Retinal pigment epithelial cell (primary cell): ENCODE results near the gene ATF7IP.

Experiments used
- DNase-seq: peaks from one replicate; pipeline ENCODE4 v3.0.0-alpha.2; 2010; ENCODE audit warnings: low read depth
- H3K4me3 ChIP-seq: 2 replicates; pipeline ENCODE4 v1.5.1; 2011; ENCODE audit warnings: mild to moderate bottlenecking, low read length, control low read depth, moderate library complexity
- TF ChIP-seq, protein P1 (sequence below): conservative IDR thresholded peaks from 2 replicates; pipeline ENCODE4 v1.5.1; 2011; ENCODE audit warnings: low read depth, low read length, control low read depth, inconsistent platforms

ATF7IP gene

DNA sequence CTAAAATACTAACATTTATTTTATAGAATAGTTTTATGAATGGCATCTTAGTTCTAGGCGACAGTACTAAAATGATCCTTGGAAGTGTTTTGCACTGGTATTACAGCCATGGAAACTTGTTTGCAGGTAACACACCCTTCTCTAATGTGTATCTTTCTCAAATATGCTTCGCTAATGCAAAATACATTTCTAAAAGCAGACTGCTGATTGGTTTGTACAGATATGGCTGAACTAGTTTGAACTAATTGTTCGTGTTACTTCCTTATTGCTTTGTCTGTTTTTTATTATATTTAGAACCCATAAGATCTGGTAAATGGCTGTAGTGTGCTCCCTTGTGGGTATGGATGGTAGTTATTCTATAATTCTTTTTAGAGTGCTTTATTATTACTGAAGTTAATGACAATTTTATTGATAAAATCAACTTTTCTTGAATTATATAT, 53.0 kb downstream of the ATF7IP start:
- TF ChIP-seq, protein P1, sequence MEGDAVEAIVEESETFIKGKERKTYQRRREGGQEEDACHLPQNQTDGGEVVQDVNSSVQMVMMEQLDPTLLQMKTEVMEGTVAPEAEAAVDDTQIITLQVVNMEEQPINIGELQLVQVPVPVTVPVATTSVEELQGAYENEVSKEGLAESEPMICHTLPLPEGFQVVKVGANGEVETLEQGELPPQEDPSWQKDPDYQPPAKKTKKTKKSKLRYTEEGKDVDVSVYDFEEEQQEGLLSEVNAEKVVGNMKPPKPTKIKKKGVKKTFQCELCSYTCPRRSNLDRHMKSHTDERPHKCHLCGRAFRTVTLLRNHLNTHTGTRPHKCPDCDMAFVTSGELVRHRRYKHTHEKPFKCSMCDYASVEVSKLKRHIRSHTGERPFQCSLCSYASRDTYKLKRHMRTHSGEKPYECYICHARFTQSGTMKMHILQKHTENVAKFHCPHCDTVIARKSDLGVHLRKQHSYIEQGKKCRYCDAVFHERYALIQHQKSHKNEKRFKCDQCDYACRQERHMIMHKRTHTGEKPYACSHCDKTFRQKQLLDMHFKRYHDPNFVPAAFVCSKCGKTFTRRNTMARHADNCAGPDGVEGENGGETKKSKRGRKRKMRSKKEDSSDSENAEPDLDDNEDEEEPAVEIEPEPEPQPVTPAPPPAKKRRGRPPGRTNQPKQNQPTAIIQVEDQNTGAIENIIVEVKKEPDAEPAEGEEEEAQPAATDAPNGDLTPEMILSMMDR = peak; percentile 39
- DNase-seq = no peak
- peak overlapping the region; percentile 4 for H3K4me3 ChIP-seq

DNA sequence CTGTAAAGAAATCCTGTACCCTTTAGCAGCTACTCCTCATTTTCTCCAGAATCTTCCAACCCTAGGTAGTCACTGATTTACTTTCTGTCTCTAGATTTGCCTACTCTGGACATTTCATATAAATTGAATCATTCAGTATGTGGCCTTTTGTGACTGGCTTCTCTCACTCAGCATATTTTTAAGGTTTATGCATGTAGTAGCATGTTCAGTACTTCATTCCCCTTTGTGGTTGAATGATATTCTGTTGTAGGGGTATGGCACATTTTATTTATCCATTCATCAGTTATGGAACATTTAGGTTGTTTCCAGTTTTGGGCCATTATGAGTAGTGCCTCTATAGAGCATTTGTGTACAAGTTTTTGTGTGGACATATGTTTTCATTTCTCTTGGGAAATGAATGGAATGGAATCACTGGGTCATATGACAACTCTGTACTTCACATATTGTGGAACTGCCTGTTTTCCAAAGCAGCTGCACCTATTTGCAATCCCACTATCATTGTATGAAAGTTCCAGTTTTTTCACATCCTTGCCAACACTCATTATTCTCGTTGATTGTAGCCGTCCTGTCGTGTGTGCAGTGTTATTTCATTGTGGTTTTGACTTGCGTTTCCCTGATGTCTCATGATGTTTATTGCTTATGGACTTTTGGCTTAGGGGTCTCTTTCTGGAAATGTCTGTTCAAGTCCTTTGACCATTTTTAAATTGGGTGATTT, 57.2 kb downstream of the ATF7IP start:
- H3K4me3 ChIP-seq = no peak overlapping the region
- DNase-seq = no peak
- TF ChIP-seq, protein P1 = no peak

DNA sequence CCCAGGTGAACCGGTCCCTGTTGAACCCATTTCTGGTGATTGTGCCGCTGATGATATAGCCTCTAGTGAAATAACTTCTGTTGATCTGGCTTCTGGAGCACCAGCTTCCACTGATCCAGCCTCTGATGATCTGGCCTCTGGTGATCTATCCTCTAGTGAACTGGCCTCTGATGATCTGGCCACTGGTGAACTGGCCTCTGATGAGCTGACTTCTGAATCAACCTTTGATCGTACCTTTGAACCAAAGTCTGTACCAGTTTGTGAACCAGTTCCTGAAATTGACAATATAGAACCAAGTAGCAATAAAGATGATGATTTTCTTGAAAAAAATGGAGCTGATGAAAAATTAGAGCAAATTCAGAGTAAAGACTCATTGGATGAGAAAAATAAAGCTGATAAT, 59.1 kb downstream of the ATF7IP start:
- TF ChIP-seq, protein P1 = no peak
- no peak for DNase-seq
- no peak overlapping the region for H3K4me3 ChIP-seq

DNA sequence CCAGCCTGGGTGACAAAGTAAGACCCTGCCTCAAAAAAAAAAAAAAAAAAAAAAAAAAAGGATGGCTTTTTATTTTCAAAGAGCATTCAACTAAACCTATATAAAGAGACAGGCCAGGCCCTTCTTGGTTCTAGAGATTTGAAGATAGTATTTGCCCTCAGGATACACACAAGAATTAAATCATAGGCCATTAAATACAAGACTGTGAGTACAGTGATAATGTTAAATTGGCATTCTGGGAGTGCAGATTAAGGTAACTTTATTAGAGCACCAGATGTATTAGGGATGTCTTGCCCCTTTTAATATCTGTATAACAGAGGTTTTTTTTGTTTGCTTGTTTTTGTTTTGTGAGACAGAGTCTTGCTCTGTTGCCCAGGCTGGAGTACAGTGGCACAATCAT, 61.3 kb downstream of the ATF7IP start:
- TF ChIP-seq, protein P1 = no peak
- DNase-seq = no peak

DNA sequence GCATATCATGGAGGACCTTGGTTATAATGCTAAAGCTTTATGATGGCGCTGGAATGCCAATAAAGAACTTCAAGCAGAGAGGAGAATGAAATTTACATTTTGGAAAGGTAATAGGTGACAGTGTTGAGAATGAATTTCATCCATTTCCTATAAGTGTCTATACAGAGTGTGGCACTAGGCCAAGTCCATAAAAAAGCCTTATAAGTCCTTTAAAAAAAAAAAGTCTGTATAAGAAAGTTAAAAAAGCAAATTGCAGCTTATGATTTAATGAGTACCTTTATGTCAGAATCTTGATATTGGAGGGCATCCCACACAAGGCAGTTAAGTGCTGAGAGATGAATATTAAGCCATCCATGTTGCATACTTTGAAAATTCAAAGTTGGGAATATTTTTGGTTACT, 62.4 kb downstream of the ATF7IP start:
- H3K4me3 ChIP-seq = no peak overlapping the region
- TF ChIP-seq, protein P1 = no peak
- no peak for DNase-seq

More for the DNA sequence above, 61.3 kb downstream of the ATF7IP start:
- H3K4me3 ChIP-seq = no peak overlapping the region

DNA sequence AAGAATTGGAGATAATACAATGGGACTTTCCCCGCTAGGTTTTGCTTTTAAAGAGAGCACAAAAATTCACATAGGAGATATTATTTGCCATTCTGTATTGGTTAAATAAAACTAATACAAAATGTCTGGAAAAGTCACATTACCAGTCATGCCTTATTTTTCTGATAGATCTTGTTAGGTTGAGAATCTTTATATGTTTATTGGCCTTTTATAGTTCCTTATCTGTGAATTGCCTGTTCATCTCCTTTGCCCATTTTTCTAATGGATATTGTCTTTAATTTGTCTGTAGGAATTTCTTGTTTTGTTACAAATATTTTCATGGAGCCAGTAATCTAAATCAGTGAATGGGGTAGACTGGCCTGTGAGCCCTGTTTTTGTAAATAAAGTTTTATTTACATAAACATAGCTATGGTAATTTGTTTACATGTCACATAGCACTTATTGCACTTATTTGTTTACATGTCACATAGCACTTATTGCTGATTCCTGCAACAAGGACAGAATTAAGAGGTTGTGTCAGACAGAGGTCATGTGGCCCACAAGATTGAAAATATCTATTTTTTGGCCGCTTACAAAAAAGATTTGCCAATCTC, 65.0 kb downstream of the ATF7IP start:
- no peak overlapping the region for H3K4me3 ChIP-seq
- TF ChIP-seq, protein P1 = no peak
- DNase-seq = no peak

DNA sequence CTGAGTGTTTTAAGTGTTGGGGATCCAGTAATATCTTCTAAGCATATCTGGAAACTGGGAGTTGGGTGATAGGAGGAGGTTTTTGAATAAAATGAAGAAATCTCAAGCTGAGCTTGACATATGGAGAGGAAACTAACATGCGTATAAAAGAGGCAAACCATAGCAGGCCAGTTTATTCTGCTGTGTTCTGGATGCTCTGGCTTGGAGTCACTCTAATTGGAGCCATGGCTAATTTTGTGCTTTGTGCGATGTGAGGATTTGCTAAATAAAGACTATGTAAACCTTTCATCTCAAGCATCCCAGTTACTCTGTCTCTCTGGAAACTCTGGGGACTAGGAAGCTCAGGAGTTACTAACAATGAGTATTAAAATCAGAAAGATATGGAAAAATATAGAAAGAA, 66.5 kb downstream of the ATF7IP start:
- no peak for DNase-seq
- no peak overlapping the region for H3K4me3 ChIP-seq
- TF ChIP-seq, protein P1 = no peak
